Stimulated activated CD8-positive, alpha-beta memory T cell treated with anti-CD3 and anti-CD28 coated beads, Interleukin-7, amount 100 ng/mL, for 4 hours (primary cell): Measurements from ENCODE around the gene ACTL8.

Source experiments
- DNase-seq, 2 donors: peaks; one replicate each; pipeline ENCODE4 v3.0.0-alpha.2; 2020; ENCODE audit warnings: low read depth in 2 of 2

The ACTL8 gene

GRCh38 chr1:17805869-17806684, 50.9 kb downstream of the ACTL8 start:
- no peak for DNase-seq

- DNase-seq: no peak
Observed at GRCh38 chr1:17808816-17809215, 53.7 kb downstream of the ACTL8 start.

GRCh38 chr1:17810668-17811067, 55.5 kb downstream of the ACTL8 start:
- no peak for DNase-seq

GRCh38 chr1:17816511-17816910, 61.4 kb downstream of the ACTL8 start:
- DNase-seq: no peak

GRCh38 chr1:17819129-17819802, 64.1 kb downstream of the ACTL8 start:
- DNase-seq: no peak

- no peak for DNase-seq
Observed at GRCh38 chr1:17820198-17820597, 65.1 kb downstream of the ACTL8 start.

GRCh38 chr1:17822741-17823426, 67.8 kb downstream of the ACTL8 start:
- DNase-seq: no peak

- no peak for DNase-seq
Observed at GRCh38 chr1:17825273-17826164, 70.4 kb downstream of the ACTL8 start.

GRCh38 chr1:17826165-17826488, 71.0 kb downstream of the ACTL8 start:
- DNase-seq: no peak

- DNase-seq: no peak
Observed at GRCh38 chr1:17828991-17829390, 73.9 kb downstream of the ACTL8 start.

GRCh38 chr1:17829579-17829978, 74.4 kb downstream of the ACTL8 start:
- DNase-seq: no peak

- DNase-seq: no peak
Observed at GRCh38 chr1:17831597-17831996, 76.5 kb downstream of the ACTL8 start.

GRCh38 chr1:17833661-17834501, 78.7 kb downstream of the ACTL8 start:
- DNase-seq: no peak

- no peak for DNase-seq
Observed at GRCh38 chr1:17834561-17835100, 79.5 kb downstream of the ACTL8 start.

GRCh38 chr1:17837233-17838030, 82.3 kb downstream of the ACTL8 start:
- DNase-seq: no peak

GRCh38 chr1:17839641-17840196, 84.6 kb downstream of the ACTL8 start:
- DNase-seq: no peak

GRCh38 chr1:17841944-17842343, 86.8 kb downstream of the ACTL8 start:
- no peak for DNase-seq

GRCh38 chr1:17842686-17843085, 87.6 kb downstream of the ACTL8 start:
- no peak for DNase-seq

- no peak for DNase-seq
Observed at GRCh38 chr1:17844185-17844826, 89.2 kb downstream of the ACTL8 start.
